ENCODE measurements around the gene C14orf119.

The C14orf119 gene

DNA sequence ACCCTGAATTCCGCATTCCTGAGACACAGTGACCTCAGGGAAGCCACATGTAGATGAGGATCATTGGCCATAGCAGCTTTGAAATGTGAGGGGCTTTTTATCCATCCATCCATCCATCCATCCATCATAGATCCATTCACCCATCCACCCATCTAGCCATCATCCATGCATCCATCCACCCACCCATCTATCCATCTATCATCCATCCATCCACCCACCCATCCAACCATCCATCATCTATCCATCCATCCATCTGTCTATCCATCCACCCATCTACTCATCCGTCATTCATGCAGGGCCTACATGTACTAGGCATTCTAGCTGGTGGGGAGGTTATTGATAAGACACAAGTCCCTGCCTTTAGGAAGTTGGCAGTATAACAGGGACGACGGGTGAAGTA, 51.7 kb downstream of the C14orf119 start:
- no peak for DNase-seq (ENCODE audit: extremely low read depth, low read depth)
- TF ChIP-seq, protein P1, sequence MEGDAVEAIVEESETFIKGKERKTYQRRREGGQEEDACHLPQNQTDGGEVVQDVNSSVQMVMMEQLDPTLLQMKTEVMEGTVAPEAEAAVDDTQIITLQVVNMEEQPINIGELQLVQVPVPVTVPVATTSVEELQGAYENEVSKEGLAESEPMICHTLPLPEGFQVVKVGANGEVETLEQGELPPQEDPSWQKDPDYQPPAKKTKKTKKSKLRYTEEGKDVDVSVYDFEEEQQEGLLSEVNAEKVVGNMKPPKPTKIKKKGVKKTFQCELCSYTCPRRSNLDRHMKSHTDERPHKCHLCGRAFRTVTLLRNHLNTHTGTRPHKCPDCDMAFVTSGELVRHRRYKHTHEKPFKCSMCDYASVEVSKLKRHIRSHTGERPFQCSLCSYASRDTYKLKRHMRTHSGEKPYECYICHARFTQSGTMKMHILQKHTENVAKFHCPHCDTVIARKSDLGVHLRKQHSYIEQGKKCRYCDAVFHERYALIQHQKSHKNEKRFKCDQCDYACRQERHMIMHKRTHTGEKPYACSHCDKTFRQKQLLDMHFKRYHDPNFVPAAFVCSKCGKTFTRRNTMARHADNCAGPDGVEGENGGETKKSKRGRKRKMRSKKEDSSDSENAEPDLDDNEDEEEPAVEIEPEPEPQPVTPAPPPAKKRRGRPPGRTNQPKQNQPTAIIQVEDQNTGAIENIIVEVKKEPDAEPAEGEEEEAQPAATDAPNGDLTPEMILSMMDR (IDR thresholded peaks at IDR 0.05; ENCODE audit: low read depth, low read length), result no peak

GRCh38 chr14:23147676-23148075, 52.4 kb downstream of the C14orf119 start:
- no peak for DNase-seq (ENCODE audit: extremely low read depth, low read depth)
- TF ChIP-seq, protein P1 (IDR thresholded peaks at IDR 0.05; ENCODE audit: low read depth, low read length), result no peak

GRCh38 chr14:23148591-23149249, 53.4 kb downstream of the C14orf119 start:
- TF ChIP-seq, protein P1 (IDR thresholded peaks at IDR 0.05; ENCODE audit: low read depth, low read length), result no peak
- DNase-seq (ENCODE audit: extremely low read depth, low read depth), result no peak

DNA sequence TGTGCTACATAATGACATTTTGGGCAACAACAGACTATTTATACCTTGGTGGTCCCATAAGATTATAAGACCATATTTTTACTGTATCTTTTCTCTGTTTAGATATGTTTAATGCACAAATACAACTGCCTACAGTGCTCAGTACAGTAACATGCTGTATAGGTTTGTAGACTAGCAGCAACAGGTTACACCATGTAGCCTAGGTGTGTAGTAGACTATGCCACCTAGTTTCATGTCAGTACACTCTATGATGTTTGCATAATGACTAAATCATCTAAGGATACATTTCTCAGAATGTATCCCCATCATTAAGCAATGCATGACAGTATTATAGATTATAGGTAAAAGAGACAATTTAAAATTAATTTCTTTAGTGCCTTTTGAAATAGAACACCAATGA, 54.4 kb downstream of the C14orf119 start:
- DNase-seq (ENCODE audit: extremely low read depth, low read depth), result no peak
- TF ChIP-seq, protein P1 (IDR thresholded peaks at IDR 0.05; ENCODE audit: low read depth, low read length), result no peak
